NCI-H1694 treated with DMSO at 0.1 percent for 48 hours (cell line): ENCODE results near the gene IPO9.

Source experiments
- DNase-seq: peaks from one replicate; lab custom pipeline; 2025; lab: John Stamatoyannopoulos, UW

The IPO9 gene

GRCh38 chr1:201828820-201829774, at the start of gene IPO9:
Gene IPO9 (plus strand): TSS chr1:201829157. CDS start chr1:201829210, 53 bp downstream.
- peak; percentile 90 for DNase-seq

GRCh38 chr1:201779351-201779880, 49.5 kb upstream of the IPO9 start:
- DNase-seq: no peak

GRCh38 chr1:201780952-201781351, 48.0 kb upstream of the IPO9 start:
- no peak for DNase-seq

- no peak for DNase-seq
Observed at GRCh38 chr1:201781437-201781836, 47.5 kb upstream of the IPO9 start.

GRCh38 chr1:201782353-201782752, 46.6 kb upstream of the IPO9 start:
- no peak for DNase-seq

- no peak for DNase-seq
Observed at GRCh38 chr1:201783058-201783457, 45.9 kb upstream of the IPO9 start.

GRCh38 chr1:201783572-201783971, 45.4 kb upstream of the IPO9 start:
- no peak for DNase-seq

GRCh38 chr1:201785291-201785690, 43.7 kb upstream of the IPO9 start:
- DNase-seq: no peak

- no peak for DNase-seq
Observed at GRCh38 chr1:201786824-201787223, 42.1 kb upstream of the IPO9 start.

- DNase-seq: no peak
Observed at GRCh38 chr1:201788296-201788695, 40.7 kb upstream of the IPO9 start.

GRCh38 chr1:201789245-201789644, 39.7 kb upstream of the IPO9 start:
- no peak for DNase-seq

GRCh38 chr1:201790261-201790660, 38.7 kb upstream of the IPO9 start:
- DNase-seq: no peak

- peak; percentile 61 for DNase-seq
Observed at GRCh38 chr1:201791051-201791778, 37.7 kb upstream of the IPO9 start.

GRCh38 chr1:201791779-201792173, 37.2 kb upstream of the IPO9 start:
- DNase-seq: peak; percentile 83

GRCh38 chr1:201792534-201793305, 36.2 kb upstream of the IPO9 start:
- peak; percentile 82 for DNase-seq

GRCh38 chr1:201793306-201793925, 35.5 kb upstream of the IPO9 start:
- DNase-seq: no peak

- DNase-seq: peak; percentile 23
Observed at GRCh38 chr1:201795066-201795465, 33.9 kb upstream of the IPO9 start.

- DNase-seq: no peak
Observed at GRCh38 chr1:201800246-201800645, 28.7 kb upstream of the IPO9 start.

- no peak for DNase-seq
Observed at GRCh38 chr1:201806801-201807200, 22.2 kb upstream of the IPO9 start.

- DNase-seq: no peak
Observed at GRCh38 chr1:201807958-201808632, 20.9 kb upstream of the IPO9 start.

- DNase-seq: no peak
Observed at GRCh38 chr1:201808633-201808990, 20.3 kb upstream of the IPO9 start.
